SH-SY5Y (cell line): ENCODE measurements around the gene ST7L.

ENCODE experiments used
- GATA2 ChIP-seq: IDR thresholded peaks from 2 replicates; pipeline ENCODE4 v1.6.1; 2011; ENCODE audit warnings: mild to moderate bottlenecking, low read depth, low read length
- GATA3 ChIP-seq: IDR thresholded peaks from 2 replicates; pipeline ENCODE4 v1.6.1; 2011; ENCODE audit warnings: low read depth, mild to moderate bottlenecking, low read length, moderate library complexity

Gene ST7L

DNA sequence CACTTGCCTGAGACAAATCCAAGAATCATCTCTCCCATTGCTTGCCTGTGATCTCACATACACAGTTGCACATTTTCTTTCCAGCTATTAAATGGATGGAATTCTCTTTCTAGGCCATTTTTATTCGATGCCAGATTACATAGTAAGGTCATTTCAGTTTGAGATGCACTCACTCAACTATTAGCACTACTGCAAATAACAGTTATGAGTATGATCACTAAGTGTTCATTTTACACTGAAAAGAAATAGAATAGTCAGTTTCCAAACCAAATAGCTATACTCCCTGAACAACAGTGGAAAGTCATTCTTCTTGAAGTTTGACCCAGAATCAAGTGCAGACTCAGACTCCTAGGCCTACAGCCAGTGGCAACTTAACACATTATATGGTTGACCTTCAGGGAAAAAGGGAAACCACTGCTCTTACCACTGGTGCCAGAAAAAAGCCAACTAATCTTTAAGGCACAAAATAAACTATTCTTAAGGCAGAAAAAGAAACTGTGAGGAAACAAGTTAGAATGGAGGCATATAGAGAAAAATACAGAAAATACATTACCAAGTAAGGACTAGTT lies 78.6 kb downstream of the ST7L start:
- TF ChIP-seq GATA3, result no peak
- TF ChIP-seq GATA2, result no peak

DNA sequence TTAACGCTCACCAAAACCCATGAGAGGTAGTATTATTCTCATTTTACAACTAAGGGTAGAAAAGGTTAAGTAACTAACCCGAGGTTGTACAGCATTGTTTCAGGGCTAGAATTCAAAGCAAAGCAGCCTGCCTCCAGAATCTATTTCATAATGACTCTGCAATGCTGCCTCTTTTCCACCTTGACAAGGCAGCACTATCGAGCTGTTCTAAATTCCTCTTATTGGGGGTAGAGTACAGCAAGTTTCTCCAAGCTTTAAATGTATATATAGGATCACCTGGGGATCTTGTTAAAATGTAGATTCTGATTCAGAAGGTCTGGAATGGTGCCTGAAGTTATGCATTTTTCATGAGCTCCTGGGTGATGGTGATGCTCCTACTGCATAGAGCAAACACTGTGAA lies 80.1 kb downstream of the ST7L start:
- no peak for TF ChIP-seq GATA3

DNA sequence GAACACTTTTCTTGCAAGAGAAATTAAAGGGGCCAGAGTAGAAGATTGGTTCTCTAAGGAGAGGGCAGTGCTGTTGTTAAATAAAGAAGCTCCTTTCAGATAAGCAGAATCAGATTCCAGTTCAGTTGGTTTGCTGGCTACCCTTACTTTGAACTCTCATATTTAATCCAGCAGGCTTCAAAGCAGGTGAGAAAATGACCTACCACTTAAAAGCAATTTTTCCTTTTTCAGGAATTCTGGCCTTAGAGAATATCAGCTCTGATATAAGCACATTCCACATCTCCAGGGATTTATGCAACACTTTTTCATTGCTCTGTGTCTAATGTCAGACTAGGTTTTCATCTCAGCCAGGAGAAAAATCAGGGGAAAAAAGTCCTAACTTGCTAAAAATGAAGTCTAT lies 81.5 kb downstream of the ST7L start:
- TF ChIP-seq GATA3, result no peak
- no peak for TF ChIP-seq GATA2

DNA sequence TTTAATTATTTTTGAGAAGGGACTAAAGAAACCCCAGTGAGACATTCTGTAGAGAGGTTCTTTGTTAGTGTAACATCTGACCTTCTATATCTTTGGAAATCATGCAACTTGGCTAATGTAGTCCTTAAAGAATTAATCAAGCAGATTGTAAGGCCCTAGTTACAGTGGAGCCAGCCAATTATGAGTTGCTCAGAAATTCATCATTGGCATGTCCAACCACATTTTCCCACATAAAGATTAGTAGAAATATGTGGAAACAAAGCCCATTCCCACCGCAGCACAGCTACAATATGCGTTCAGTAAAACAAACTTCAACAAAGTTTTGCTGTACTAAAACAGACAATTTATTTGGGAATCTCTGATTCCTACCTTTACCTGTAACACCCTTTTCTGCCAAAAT lies 82.4 kb downstream of the ST7L start:
- TF ChIP-seq GATA2, result no peak

DNA sequence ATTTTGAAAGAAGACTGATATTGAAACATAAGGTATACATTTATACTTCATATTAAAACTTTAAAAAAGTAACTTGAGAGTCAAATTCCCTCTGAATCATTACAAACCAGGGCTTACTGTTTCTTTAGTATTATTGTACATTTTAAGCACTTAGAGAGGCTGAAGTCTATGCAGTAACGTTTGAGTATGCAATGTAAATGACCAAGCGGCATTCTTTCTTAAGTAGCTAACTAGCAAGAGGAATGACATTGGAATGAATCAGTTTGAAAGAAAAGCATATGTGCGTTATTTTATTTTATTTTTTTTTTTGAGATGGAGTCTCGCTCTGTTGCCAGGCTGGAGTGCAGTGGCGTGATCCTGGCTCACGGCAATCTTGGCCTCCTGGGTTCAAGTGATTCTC lies 85.9 kb downstream of the ST7L start:
- TF ChIP-seq GATA3 (no peak), GATA2 (no peak)

DNA sequence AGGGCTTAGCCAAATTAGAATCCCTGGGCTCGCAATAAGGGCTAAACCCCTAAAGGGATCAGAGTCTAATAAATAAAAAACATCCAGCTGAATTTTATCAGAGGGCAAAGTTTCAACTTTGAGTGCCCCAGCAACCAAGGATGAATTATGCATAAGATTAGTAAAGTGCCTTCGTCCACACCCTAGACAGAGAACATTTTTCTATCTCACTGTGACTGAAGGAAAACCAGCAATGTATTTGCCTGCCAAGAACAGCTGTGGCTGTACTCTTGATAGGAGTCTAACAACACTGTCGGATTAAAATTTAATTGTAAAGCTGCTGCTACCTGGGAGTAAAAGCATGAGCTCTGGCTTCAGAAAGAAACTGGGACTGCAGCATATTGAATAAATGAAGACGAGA lies 86.9 kb downstream of the ST7L start:
- TF ChIP-seq GATA2, result no peak
- TF ChIP-seq GATA3, result no peak

DNA sequence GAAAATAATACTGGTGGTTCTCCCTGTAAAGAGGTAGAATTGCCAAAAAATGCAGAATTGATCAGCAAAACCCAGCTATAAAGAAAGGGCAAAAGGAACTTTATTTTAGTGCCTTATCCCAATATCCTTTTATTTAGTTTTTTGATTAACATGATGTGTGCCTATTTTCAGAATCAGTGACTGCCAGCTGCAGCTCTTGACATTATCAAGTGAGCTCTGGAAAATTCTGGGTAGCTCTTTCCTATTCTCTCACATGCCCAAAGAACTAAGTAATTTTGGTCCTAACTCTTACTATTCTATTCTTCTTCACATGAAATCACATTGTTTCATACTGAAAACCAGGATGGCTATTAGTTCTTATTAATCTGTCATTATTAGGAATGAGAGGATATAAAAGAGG lies 88.1 kb downstream of the ST7L start:
- TF ChIP-seq GATA3 (no peak), GATA2 (no peak)

DNA sequence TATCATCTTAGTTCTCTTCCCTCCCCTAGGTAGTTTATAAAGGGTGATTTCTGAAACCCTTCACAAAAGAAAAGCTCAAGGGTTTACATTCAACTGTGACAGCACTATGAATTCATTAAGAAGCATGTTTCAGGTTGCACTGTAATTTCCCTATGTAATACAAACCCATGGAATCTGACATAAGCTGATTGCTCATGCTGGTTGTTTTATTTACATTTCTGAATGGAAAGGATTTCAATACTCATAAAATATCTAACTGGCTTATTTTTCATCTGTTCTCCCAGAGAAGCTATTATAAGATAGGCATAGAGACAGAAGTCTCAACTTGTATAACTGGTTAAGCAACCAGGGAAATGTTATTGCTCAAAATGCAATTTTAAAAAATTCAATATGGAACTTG lies 89.6 kb downstream of the ST7L start:
- TF ChIP-seq GATA2 (no peak), GATA3 (no peak)

DNA sequence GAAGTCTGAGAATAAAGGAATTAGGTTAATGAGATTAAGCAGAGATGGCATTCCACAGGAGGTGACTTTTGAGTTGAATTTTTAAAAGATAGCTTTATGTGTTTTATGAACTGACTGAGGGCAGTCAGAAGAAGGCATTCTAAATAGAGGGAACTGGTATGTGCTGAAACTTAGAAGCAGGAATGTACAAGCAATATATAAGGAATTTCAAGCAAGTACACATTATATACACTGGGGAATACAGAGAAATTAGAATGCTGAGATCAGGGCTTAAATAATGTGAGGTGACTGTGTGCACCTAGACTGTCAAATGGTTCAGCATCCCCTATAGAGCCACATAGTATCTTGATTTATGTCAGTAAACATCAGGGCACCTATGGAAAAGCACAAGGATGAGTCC lies 90.9 kb downstream of the ST7L start:
- TF ChIP-seq GATA2 (no peak), GATA3 (no peak)

DNA sequence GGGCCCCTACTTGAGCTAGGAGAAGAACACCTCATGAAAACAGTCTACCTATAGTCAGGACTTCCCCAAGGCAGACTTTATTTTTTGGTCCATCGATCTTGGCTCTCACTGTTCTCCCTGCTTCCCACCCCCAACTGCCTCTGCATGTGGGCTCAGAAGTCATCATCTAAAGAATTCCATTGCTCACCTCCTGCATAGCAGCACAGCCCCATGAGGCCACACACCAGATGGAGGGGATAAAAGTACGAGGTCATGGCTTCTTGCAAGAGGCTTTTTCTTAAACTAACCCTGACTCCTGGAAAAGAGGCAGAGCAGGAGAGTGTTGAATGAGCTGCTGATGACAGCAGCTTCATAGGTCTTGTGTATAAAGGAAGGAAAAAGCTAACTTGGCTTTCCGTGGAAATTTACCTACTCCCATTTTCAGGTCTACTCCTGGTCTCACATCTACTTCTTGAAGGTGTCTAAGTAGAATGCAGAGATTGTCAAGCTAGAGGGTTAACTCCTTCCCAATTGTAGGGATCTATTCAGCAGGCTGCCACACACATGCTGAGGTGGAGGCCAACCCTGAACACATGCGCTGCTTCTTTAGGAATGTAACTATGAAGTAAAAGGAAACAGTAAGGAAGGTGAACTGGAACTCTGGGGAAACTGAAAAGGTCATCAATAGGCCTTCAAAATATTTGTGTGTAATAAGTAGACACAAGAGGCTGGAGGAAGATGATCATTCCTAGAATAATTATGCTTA lies 91.5 kb downstream of the ST7L start:
- no peak for TF ChIP-seq GATA2
- TF ChIP-seq GATA3, result no peak

DNA sequence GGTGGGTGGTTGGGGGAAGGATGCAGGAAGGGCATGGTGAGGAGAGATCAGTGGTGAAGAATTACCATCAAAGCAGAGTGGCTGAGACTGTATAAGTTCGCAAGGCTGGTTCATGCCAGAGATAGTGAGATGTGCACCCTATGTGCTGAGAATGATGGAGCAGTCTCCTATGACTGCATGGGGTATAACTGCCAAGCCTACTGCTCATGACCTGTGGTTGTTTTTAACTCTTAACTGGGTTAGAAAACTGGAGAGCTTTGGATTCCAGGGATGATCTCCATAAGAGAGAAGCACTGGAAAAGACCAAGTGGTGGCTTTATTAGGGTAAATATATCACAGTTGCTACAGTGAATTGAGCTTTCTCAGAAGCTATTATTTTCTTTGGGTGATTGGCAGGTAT lies 94.0 kb downstream of the ST7L start:
- TF ChIP-seq GATA3 (no peak), GATA2 (no peak)

DNA sequence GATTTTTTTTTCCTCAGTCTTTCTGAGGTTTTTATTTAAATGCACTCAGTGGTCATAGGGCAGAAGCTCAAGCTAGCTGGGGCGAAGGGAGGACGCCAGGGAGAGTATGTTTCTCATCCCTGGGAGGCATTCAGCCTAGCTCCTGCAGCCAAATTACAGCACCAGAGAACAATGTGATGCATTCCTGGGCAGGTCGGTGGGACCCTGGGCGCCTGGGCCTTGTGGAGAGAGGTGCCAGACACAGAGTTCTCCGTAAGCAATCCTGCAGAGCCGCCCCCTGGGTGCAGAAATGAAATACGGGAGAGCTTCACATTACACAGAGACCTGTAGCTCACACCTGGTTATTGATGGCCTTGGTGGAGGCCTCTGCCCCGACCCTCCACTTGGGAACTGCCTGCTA lies 94.7 kb downstream of the ST7L start:
- TF ChIP-seq GATA3, result no peak
- TF ChIP-seq GATA2, result no peak

DNA sequence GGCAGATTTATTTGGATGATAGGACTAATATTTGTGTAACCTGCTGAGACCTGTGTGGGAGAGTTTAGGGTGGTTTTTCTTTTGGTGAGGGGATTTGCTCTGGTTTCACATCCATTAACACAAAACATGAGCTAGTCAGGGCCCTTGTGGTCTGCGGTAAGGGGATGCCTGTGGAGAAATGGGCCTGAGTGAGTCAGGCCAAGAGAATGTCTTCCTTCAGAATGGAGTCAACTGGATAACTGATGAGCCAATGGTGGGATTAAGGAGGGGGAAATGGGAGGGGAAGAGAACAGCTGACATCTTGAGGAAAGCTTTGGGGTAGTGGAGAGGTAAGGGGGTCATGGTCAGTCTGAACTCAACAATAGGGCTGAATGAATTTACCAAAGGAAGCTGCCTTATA lies 96.3 kb downstream of the ST7L start:
- TF ChIP-seq GATA3 (no peak), GATA2 (no peak)

DNA sequence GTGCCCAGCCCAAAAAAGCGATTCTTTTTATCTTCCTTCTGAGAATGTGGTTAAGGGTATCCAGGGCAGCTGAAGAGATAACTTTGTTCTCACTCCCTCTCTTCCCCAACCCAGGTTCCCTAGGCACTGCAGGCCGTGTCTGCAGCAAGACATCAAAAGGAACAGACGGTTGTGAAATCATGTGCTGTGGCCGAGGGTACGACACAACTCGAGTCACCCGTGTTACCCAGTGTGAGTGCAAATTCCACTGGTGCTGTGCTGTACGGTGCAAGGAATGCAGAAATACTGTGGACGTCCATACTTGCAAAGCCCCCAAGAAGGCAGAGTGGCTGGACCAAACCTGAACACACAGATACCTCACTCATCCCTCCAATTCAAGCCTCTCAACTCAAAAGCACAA lies 98.8 kb downstream of the ST7L start:
- TF ChIP-seq GATA2 (no peak), GATA3 (no peak)

DNA sequence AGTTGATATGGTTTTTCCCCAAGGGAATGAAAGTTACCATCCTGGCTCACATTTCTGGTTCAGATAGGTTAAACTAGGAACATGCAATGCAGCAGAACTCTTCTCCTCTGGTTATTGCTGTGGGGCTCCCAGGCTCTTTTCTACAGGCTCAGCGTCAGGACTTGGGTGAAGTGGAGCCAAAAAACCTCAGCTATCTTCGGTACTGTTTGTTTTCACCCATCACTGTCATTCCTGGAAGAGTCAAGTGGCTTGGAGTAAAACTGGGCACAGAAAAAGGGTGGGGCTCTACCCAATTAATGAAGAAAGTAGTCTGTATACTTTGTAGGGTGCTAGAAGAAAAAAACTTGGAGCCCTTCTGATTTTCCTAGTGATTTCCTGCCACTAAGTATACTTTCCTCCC lies 100.8 kb downstream of the ST7L start:
- TF ChIP-seq GATA2, result no peak
- TF ChIP-seq GATA3, result no peak

DNA sequence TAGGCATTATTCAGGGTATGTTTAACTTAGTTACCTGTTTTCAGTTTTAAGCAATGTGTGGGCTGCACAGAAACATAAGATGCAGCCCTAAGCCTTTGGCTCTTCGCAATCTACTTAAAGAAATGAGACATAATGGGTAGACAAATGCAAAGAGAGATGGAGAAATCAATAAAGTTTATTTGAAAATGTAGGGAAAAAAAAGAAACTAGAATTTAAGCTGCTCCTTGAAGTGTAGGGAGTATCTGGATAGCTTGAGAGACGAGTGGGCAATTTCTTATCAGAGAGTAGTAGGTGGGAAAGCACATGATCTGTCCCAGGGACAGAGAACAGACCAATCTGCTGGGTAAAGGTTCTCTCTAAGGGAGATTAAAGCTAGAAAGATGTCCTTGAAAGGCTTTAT lies 101.3 kb downstream of the ST7L start:
- TF ChIP-seq GATA2, result no peak
- TF ChIP-seq GATA3, result no peak

DNA sequence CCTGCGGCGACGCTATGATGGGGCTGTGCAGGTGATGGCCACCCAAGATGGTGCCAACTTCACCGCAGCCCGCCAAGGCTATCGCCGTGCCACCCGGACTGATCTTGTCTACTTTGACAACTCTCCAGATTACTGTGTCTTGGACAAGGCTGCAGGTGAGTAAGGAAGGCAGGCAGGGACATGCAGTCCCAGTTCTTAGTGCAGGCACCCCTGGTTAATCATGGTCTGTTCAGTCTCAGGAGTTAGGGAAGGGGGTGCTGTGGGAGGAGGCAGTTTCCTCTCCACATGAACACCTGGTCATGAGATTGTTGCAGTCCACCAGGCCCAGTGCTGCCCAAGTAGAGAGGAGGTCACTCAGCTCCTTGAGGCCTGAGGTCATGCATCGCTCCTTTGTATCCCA lies 101.7 kb downstream of the ST7L start:
- TF ChIP-seq GATA3 (no peak), GATA2 (no peak)
